Measurements from ENCODE around the gene WDTC1.

DNA sequence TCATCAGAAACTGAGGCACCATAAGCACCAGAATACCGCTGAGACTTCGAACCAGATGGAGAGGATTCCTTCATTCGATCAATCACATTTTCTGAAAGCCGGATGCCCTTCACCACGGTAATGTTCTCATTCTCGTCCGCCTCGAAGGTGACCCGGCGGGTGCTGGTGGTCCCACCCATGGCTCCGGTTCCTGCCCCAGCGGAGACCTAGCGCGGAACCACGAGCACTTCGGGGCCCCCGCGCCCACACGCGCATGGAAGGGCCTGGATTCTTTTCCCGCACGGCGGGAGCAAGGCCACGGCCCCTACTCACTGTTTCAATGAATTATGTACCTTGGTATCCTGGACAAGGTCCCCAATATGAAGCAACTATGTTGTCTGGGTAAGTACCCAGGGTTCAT is 33.1 kb upstream of the WDTC1 start:
- no peak for TF ChIP-seq POLR2A (IDR thresholded peaks at IDR 0.05; ENCODE audit: insufficient read depth in 1 of 2, low read depth in 2 of 2, low read length in 2 of 2)
- TF ChIP-seq JDP2 (CRISPR knock-in tag; IDR thresholded peaks at IDR 0.05; ENCODE audit: borderline replicate concordance), result no peak
- TF ChIP-seq ZNF879 (CRISPR knock-in tag; IDR thresholded peaks at IDR 0.05), result no peak
- no peak for TF ChIP-seq ZNF33A (CRISPR knock-in tag; IDR thresholded peaks at IDR 0.05; ENCODE audit: borderline replicate concordance)
- no peak for TF ChIP-seq ZMYM4 (CRISPR knock-in tag; IDR thresholded peaks at IDR 0.05)
- TF ChIP-seq U2AF2 (IDR thresholded peaks at IDR 0.05; ENCODE audit: low read depth, low read length), result no peak
- TF ChIP-seq GABPB1 (CRISPR knock-in tag; IDR thresholded peaks at IDR 0.05), result no peak
- TF ChIP-seq, protein P1, sequence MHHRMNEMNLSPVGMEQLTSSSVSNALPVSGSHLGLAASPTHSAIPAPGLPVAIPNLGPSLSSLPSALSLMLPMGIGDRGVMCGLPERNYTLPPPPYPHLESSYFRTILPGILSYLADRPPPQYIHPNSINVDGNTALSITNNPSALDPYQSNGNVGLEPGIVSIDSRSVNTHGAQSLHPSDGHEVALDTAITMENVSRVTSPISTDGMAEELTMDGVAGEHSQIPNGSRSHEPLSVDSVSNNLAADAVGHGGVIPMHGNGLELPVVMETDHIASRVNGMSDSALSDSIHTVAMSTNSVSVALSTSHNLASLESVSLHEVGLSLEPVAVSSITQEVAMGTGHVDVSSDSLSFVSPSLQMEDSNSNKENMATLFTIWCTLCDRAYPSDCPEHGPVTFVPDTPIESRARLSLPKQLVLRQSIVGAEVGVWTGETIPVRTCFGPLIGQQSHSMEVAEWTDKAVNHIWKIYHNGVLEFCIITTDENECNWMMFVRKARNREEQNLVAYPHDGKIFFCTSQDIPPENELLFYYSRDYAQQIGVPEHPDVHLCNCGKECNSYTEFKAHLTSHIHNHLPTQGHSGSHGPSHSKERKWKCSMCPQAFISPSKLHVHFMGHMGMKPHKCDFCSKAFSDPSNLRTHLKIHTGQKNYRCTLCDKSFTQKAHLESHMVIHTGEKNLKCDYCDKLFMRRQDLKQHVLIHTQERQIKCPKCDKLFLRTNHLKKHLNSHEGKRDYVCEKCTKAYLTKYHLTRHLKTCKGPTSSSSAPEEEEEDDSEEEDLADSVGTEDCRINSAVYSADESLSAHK (CRISPR knock-in tag; IDR thresholded peaks at IDR 0.05; ENCODE audit: borderline replicate concordance), result no peak
- TF ChIP-seq KDM1A (CRISPR knock-in tag; IDR thresholded peaks at IDR 0.05), result no peak
- no peak for TF ChIP-seq JUN (CRISPR knock-in tag; IDR thresholded peaks at IDR 0.05)
- no peak for TF ChIP-seq PHF20 (CRISPR knock-in tag; IDR thresholded peaks at IDR 0.05)
- TF ChIP-seq EZH2 (conservative IDR thresholded peaks at IDR 0.05; ENCODE audit: low read depth, low read length), result no peak
